Measurements from ENCODE around the gene ATP5MG. TPM values are rescaled to one million over a fixed set of nuclear protein-coding genes. Genes with fewer than 3 reads are reported as not detected.

The ATP5MG gene
- total RNA-seq, 2 donors from 2014 or later = 45.2 to 91.3 TPM

GRCh38 chr11:118418766-118419165 is 17.4 kb downstream of the ATP5MG start:
- Histone ChIP-seq H3K4me1 (peaks cover 8% of the 10 kb centered on the region), H3K9me3 (no peaks in the 10 kb centered on the region), H3K27me3 (no peaks in the 10 kb centered on the region), H3K36me3 (replicated peaks in 1 of 2; ENCODE audit: insufficient read depth in 1 of 2, low read depth in 2 of 2) (no peaks in the 10 kb centered on the region), H3K4me3 (no peak overlapping the region), H3K27ac (no peak overlapping the region)
- 54% methylated on average over 5 of the region's 5 CpGs for WGBS, 2 donors
- no peak for ATAC-seq
- intact Hi-C loops (cut with DNase I) = no loop called here
- no peak for TF ChIP-seq CTCF (IDR thresholded peaks at IDR 0.05)
- no peak for TF ChIP-seq POLR2A (IDR thresholded peaks at IDR 0.05)
- DNase-seq = no peak

- Histone ChIP-seq H3K4me1 (no peaks in the 10 kb centered on the region), H3K9me3 (no peaks in the 10 kb centered on the region), H3K4me3 (no peak overlapping the region), H3K27ac (no peak overlapping the region), H3K36me3 (replicated peaks in 1 of 2; ENCODE audit: insufficient read depth in 1 of 2, low read depth in 2 of 2) (no peaks in the 10 kb centered on the region), H3K27me3 (no peaks in the 10 kb centered on the region)
- intact Hi-C loops (cut with DNase I) = no loop called here
- no peak for DNase-seq
- WGBS, 2 donors = 10 to 14% methylated on average over 1 of the region's 1 CpG
- ATAC-seq = no peak
- TF ChIP-seq POLR2A (IDR thresholded peaks at IDR 0.05) (no peak), CTCF (IDR thresholded peaks at IDR 0.05) (no peak)
These were observed 26.3 kb downstream of the ATP5MG start for GRCh38 chr11:118427707-118428106.

- H3K4me3 ChIP-seq = no peak overlapping the region
- intact Hi-C loops (cut with DNase I) = no loop called here
These were observed 29.6 kb downstream of the ATP5MG start for GRCh38 chr11:118430956-118431355.

GRCh38 chr11:118434123-118434552 is 32.7 kb downstream of the ATP5MG start:
- Histone ChIP-seq H3K4me3 (no peak overlapping the region), H3K36me3 (replicated peaks in 1 of 2; ENCODE audit: insufficient read depth in 1 of 2, low read depth in 2 of 2) (no peaks in the 10 kb centered on the region), H3K9me3 (no peaks in the 10 kb centered on the region), H3K4me1 (peaks cover 27% of the 10 kb centered on the region), H3K27me3 (no peaks in the 10 kb centered on the region), H3K27ac (no peak overlapping the region)
- WGBS, 2 donors = 2 to 3% methylated on average over 9 of the region's 9 CpGs
- ATAC-seq = no peak
- intact Hi-C loops (cut with DNase I) = no loop called here
- DNase-seq = no peak
- TF ChIP-seq POLR2A (IDR thresholded peaks at IDR 0.05) (no peak), CTCF (IDR thresholded peaks at IDR 0.05) (no peak)

More at GRCh38 chr11:118430956-118431355, 29.6 kb downstream of the ATP5MG start:
- no peak for TF ChIP-seq POLR2A (IDR thresholded peaks at IDR 0.05)
- no peak for TF ChIP-seq CTCF (IDR thresholded peaks at IDR 0.05)
- Histone ChIP-seq H3K27me3 (no peaks in the 10 kb centered on the region), H3K27ac (no peak overlapping the region), H3K4me1 (peaks cover 11% of the 10 kb centered on the region), H3K36me3 (replicated peaks in 1 of 2; ENCODE audit: insufficient read depth in 1 of 2, low read depth in 2 of 2) (no peaks in the 10 kb centered on the region), H3K9me3 (no peaks in the 10 kb centered on the region)
- DNase-seq = no peak
- WGBS, 2 donors = 68 to 69% methylated on average over 2 of the region's 2 CpGs
- no peak for ATAC-seq

GRCh38 chr11:118434553-118435289 is 33.3 kb downstream of the ATP5MG start:
- TF ChIP-seq CTCF (IDR thresholded peaks at IDR 0.05) = no peak
- TF ChIP-seq POLR2A (IDR thresholded peaks at IDR 0.05) = no peak
- WGBS, 2 donors = 0 to 1% methylated on average over 32 to 39 of the region's 39 CpGs
- Histone ChIP-seq H3K4me1 (peaks cover 33% of the 10 kb centered on the region), H3K4me3 (peak overlapping the region; percentile 33 to 54), H3K36me3 (replicated peaks in 1 of 2; ENCODE audit: insufficient read depth in 1 of 2, low read depth in 2 of 2) (no peaks in the 10 kb centered on the region), H3K27ac (peak overlapping the region; percentile 89 to 92 (median 91)), H3K27me3 (no peaks in the 10 kb centered on the region), H3K9me3 (no peaks in the 10 kb centered on the region)
- no peak for ATAC-seq
- intact Hi-C loops (cut with DNase I) = no loop called here
- DNase-seq = peak; percentile 30 to 44 (median 36)
